MM.1S (cell line): Measurements from ENCODE around the gene SMR3B.

ENCODE experiments used
- DNase-seq: peaks from one replicate; pipeline ENCODE4 v3.0.0-alpha.2; 2015
- H2AFZ ChIP-seq: fragments of 300-600 bp; sonication (generic); 2 replicates; pipeline ENCODE4 v1.6.0; 2016; ENCODE audit warnings: antibody characterized with exemption, low read length
- H3F3A ChIP-seq: fragments of 300-600 bp; sonication (generic); 2 replicates; pipeline ENCODE4 v1.6.1; 2016; ENCODE audit warnings: mild to moderate bottlenecking, antibody characterized with exemption, low read length, moderate library complexity, mixed read lengths; ENCODE audit not compliant: insufficient read depth
- H3K27ac ChIP-seq: fragments of 300-600 bp; sonication (generic); 2 replicates; pipeline ENCODE4 v1.5.1; 2016; ENCODE audit warnings: mild to moderate bottlenecking, low read length
- H3K27me3 ChIP-seq: fragments of 300-600 bp; sonication (generic); replicated peaks from 2 replicates; pipeline ENCODE4 v1.6.0; 2016; ENCODE audit warnings: low read length; ENCODE audit not compliant: insufficient read depth
- H3K36me3 ChIP-seq: fragments of 300-600 bp; sonication (generic); replicated peaks from 2 replicates; pipeline ENCODE4 v1.6.1; 2016; ENCODE audit warnings: mild to moderate bottlenecking, low read length, mixed read lengths; ENCODE audit not compliant: insufficient read depth
- H3K4me1 ChIP-seq: fragments of 300-600 bp; sonication (generic); 2 replicates; pipeline ENCODE4 v1.6.1; 2016; ENCODE audit warnings: low read length, mixed read lengths
- H3K4me2 ChIP-seq: fragments of 300-600 bp; sonication (generic); 2 replicates; pipeline ENCODE4 v1.6.0; 2016; ENCODE audit warnings: low read depth, low read length
- H3K4me3 ChIP-seq: fragments of 300-600 bp; sonication (generic); 2 replicates; pipeline ENCODE4 v1.5.1; 2016; ENCODE audit warnings: low read length, mixed read lengths
- H3K79me2 ChIP-seq: fragments of 300-600 bp; sonication (generic); 2 replicates; pipeline ENCODE4 v1.6.1; 2016; ENCODE audit warnings: mixed run types, low read length, mixed read lengths
- H3K9ac ChIP-seq: fragments of 300-600 bp; sonication (generic); 2 replicates; pipeline ENCODE4 v1.6.1; 2016; ENCODE audit warnings: low read length, mixed read lengths
- H3K9me2 ChIP-seq: fragments of 300-600 bp; sonication (generic); replicated peaks from 2 replicates; pipeline ENCODE4 v1.6.1; 2016; ENCODE audit warnings: mild to moderate bottlenecking, low read length, mixed read lengths; ENCODE audit not compliant: insufficient read depth
- H3K9me3 ChIP-seq: fragments of 300-600 bp; sonication (generic); replicated peaks from 2 replicates; pipeline ENCODE4 v1.6.1; 2016; ENCODE audit warnings: mild to moderate bottlenecking, low read length, mixed read lengths; ENCODE audit not compliant: insufficient read depth
- H4K20me1 ChIP-seq: fragments of 300-600 bp; sonication (generic); 2 replicates; pipeline ENCODE4 v1.6.1; 2016; ENCODE audit warnings: mild to moderate bottlenecking, low read length, moderate library complexity, mixed read lengths; ENCODE audit not compliant: insufficient read depth
- EZH2 ChIP-seq: fragments of 300-600 bp; sonication (generic); optimal IDR thresholded peaks from 2 replicates; pipeline ENCODE3; 2017; ENCODE audit warnings: low read depth, mild to moderate bottlenecking, antibody characterized with exemption, low read length, mixed read lengths
- EZH2phosphoT487 ChIP-seq: fragments of 300-600 bp; sonication (generic); IDR thresholded peaks from 2 replicates; pipeline ENCODE4 v1.6.1; 2018; ENCODE audit warnings: antibody characterized with exemption, low read length
- TF ChIP-seq, protein P1 (sequence below): fragments of 300-600 bp; sonication (generic); IDR thresholded peaks from 2 replicates; pipeline ENCODE4 v1.5.1; 2016; ENCODE audit warnings: antibody characterized with exemption, low read length, mixed read lengths

The SMR3B gene

GRCh38 chr4:70337886-70338420 lies 45.0 kb upstream of the SMR3B start:
- H3K4me2 ChIP-seq: no peak overlapping the region
- H3K4me1 ChIP-seq: no peaks in the 10 kb centered on the region

GRCh38 chr4:70356185-70356584 lies 26.7 kb upstream of the SMR3B start:
- H3K4me3 ChIP-seq: no peak overlapping the region
- H3K4me2 ChIP-seq: no peak overlapping the region
- H3K9me3 ChIP-seq: no peaks in the 10 kb centered on the region
- H3K9ac ChIP-seq: no peak overlapping the region
- H3K4me1 ChIP-seq: no peaks in the 10 kb centered on the region
- H3K27me3 ChIP-seq: no peaks in the 10 kb centered on the region
- H2AFZ ChIP-seq: no peak overlapping the region
- no peaks in the 10 kb centered on the region for H3K36me3 ChIP-seq
- H4K20me1 ChIP-seq: no peaks in the 10 kb centered on the region
- DNase-seq: no peak
- H3K27ac ChIP-seq: no peak overlapping the region
- no peaks in the 10 kb centered on the region for H3F3A ChIP-seq
- no peaks in the 10 kb centered on the region for H3K9me2 ChIP-seq
- TF ChIP-seq EZH2phosphoT487: no peak
- TF ChIP-seq EZH2: no peak
- TF ChIP-seq, protein P1, sequence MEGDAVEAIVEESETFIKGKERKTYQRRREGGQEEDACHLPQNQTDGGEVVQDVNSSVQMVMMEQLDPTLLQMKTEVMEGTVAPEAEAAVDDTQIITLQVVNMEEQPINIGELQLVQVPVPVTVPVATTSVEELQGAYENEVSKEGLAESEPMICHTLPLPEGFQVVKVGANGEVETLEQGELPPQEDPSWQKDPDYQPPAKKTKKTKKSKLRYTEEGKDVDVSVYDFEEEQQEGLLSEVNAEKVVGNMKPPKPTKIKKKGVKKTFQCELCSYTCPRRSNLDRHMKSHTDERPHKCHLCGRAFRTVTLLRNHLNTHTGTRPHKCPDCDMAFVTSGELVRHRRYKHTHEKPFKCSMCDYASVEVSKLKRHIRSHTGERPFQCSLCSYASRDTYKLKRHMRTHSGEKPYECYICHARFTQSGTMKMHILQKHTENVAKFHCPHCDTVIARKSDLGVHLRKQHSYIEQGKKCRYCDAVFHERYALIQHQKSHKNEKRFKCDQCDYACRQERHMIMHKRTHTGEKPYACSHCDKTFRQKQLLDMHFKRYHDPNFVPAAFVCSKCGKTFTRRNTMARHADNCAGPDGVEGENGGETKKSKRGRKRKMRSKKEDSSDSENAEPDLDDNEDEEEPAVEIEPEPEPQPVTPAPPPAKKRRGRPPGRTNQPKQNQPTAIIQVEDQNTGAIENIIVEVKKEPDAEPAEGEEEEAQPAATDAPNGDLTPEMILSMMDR: no peak
- no peaks in the 10 kb centered on the region for H3K79me2 ChIP-seq

More at GRCh38 chr4:70337886-70338420, 45.0 kb upstream of the SMR3B start:
- no peak for TF ChIP-seq EZH2phosphoT487
- TF ChIP-seq EZH2: no peak
- TF ChIP-seq, protein P1: no peak
- H2AFZ ChIP-seq: no peak overlapping the region
- H4K20me1 ChIP-seq: no peaks in the 10 kb centered on the region
- H3K9me2 ChIP-seq: no peaks in the 10 kb centered on the region
- no peaks in the 10 kb centered on the region for H3K79me2 ChIP-seq
- H3K27ac ChIP-seq: no peak overlapping the region
- no peaks in the 10 kb centered on the region for H3K27me3 ChIP-seq
- no peak for DNase-seq
- no peaks in the 10 kb centered on the region for H3K9me3 ChIP-seq
- H3K36me3 ChIP-seq: no peaks in the 10 kb centered on the region
- no peak overlapping the region for H3K9ac ChIP-seq
- H3K4me3 ChIP-seq: no peak overlapping the region
- H3F3A ChIP-seq: no peaks in the 10 kb centered on the region

- Histone ChIP-seq H3F3A (no peaks in the 10 kb centered on the region), H3K4me3 (no peak overlapping the region), H2AFZ (no peak overlapping the region), H3K9me3 (no peaks in the 10 kb centered on the region), H3K4me1 (no peaks in the 10 kb centered on the region), H3K9ac (no peak overlapping the region), H4K20me1 (no peaks in the 10 kb centered on the region), H3K9me2 (no peaks in the 10 kb centered on the region), H3K36me3 (no peaks in the 10 kb centered on the region), H3K27me3 (no peaks in the 10 kb centered on the region), H3K79me2 (no peaks in the 10 kb centered on the region), H3K4me2 (no peak overlapping the region), H3K27ac (no peak overlapping the region)
- no peak for TF ChIP-seq EZH2
- no peak for TF ChIP-seq EZH2phosphoT487
- TF ChIP-seq, protein P1: no peak
- DNase-seq: no peak
Observed at GRCh38 chr4:70359115-70359661, 23.7 kb upstream of the SMR3B start.
